Activated CD8-positive, alpha-beta memory T cell treated with anti-CD3 and anti-CD28 coated beads, Interleukin-2, amount 50 U/mL, for 4 hours (primary cell): ENCODE results near the gene ETV7.

ENCODE experiments used
- DNase-seq: peaks from one replicate; pipeline ENCODE4 v3.0.0-alpha.2; 2020

ETV7 gene

GRCh38 chr6:36318690-36319435 lies 68.6 kb downstream of the ETV7 start:
- DNase-seq: no peak

DNA sequence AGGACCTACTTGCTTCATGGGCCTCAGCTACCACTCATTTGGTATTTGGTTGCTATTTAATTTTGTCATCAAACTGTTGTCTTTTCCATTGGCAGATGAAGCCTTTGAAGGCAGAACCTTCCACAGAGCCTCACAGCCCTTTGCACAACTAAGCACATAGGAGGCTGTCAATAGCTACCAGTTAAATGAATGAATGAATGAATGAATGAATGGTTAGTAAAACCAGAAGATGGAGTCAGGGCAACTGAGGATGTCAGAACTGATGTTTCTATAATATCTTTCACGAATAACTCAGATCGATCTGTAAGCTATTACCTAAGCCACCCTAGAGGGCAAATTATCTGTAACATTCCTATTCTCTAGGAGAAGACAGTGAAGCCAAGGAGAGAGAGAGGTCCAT lies 69.8 kb downstream of the ETV7 start:
- DNase-seq: no peak
